B cell (primary cell): ENCODE data around the gene RIPOR3.

Experiments used
- CTCF ChIP-seq: fragments of 200-600 bp; IDR thresholded peaks from one replicate; pipeline ENCODE4 v1.8.0; 2022; ENCODE audit warnings: antibody characterized with exemption, mild to moderate bottlenecking
- EZH2 ChIP-seq: IDR thresholded peaks from 2 replicates; pipeline ENCODE4 v1.6.1; 2012; ENCODE audit warnings: borderline replicate concordance, low read depth, mild to moderate bottlenecking, moderate library complexity, low read length; ENCODE audit not compliant: insufficient read depth, poor library complexity, severe bottlenecking

GRCh38 chr20:50716518-50716917 lies 25.2 kb upstream of the RIPOR3 start:
- TF ChIP-seq CTCF = no peak
- TF ChIP-seq EZH2 = no peak
